ENCODE measurements around the gene MRPL52. TPM values are rescaled to one million over a fixed set of nuclear protein-coding genes. Genes with fewer than 3 reads are reported as not detected.

Gene MRPL52
- total RNA-seq, 1 experiment from 2014 or later, result 110 TPM

DNA sequence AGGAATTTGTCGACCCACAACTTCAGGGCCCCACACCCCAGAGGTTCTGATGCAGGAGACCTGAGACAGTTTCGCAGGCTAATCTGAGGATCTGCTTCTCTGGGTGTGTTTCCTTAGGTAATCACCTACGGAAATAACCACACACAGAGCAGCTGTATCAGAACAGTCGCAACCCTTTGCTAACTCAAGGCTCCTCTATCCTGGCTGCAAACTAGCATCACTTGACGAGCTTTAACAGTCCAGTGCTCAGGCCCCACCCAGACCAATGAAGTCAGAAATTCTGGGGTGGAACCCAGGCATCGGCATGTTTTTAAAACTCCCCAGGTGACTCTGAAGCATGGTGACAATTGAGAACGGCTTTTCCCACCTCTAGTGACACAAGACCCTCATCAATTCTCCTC, 35.1 kb upstream of the MRPL52 start:
- peaks cover 2% of the 10 kb centered on the region for H3K4me1 Mint-ChIP-seq (ENCODE audit: low read depth, unreplicated experiment)
- CTCF ChIA-PET, result no interaction called here
- no peak for DNase-seq
- H3K4me3 Mint-ChIP-seq (ENCODE audit: low read depth, unreplicated experiment), result no peak overlapping the region
- no peaks in the 10 kb centered on the region for H3K9me3 Mint-ChIP-seq (ENCODE audit: low read depth, unreplicated experiment)
- H3K27ac Mint-ChIP-seq (ENCODE audit: unreplicated experiment), result no peak overlapping the region
- no peaks in the 10 kb centered on the region for H3K36me3 Mint-ChIP-seq (ENCODE audit: insufficient read depth, unreplicated experiment)
- H3K27me3 Mint-ChIP-seq (ENCODE audit: unreplicated experiment), result peaks cover 4% of the 10 kb centered on the region
- intact Hi-C loops (cut with micrococcal nuclease; ENCODE audit: unreplicated experiment), result no loop called here
- BruUV-seq (replicated peaks), result no TSS peak
- TF ChIP-seq, protein P1, sequence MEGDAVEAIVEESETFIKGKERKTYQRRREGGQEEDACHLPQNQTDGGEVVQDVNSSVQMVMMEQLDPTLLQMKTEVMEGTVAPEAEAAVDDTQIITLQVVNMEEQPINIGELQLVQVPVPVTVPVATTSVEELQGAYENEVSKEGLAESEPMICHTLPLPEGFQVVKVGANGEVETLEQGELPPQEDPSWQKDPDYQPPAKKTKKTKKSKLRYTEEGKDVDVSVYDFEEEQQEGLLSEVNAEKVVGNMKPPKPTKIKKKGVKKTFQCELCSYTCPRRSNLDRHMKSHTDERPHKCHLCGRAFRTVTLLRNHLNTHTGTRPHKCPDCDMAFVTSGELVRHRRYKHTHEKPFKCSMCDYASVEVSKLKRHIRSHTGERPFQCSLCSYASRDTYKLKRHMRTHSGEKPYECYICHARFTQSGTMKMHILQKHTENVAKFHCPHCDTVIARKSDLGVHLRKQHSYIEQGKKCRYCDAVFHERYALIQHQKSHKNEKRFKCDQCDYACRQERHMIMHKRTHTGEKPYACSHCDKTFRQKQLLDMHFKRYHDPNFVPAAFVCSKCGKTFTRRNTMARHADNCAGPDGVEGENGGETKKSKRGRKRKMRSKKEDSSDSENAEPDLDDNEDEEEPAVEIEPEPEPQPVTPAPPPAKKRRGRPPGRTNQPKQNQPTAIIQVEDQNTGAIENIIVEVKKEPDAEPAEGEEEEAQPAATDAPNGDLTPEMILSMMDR (IDR thresholded peaks at IDR 0.05; ENCODE audit: unreplicated experiment), result no peak

DNA sequence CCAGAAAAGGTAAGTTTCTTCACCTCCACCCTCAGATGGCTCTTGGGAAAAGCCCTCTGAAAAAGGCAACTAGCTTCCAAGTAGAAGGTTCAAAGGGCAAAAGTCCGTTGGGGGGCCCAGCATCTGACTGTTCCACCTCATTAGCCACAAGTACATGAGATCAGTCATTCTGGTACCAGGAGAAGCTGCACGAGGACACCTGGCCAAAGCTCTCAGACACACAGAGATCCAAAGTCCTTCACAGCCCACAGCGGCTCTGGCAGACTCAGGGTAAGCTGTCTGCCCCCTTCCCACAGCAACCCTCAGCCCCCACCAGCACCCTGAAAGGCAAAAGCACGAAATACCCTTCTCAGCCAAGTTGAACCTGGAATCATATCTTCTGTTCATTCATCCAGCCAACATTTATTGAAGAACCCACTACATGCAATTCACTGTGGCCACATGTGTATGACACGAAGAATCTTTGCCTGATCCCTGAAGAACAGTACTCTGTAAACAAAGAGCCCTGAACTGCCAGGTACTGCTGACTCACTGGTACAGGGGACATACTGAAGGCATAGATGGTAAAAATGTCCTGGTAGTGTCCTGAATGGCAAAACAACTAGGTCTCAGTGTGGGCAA, 33.5 kb upstream of the MRPL52 start:
- no peaks in the 10 kb centered on the region for H3K9me3 Mint-ChIP-seq (ENCODE audit: low read depth, unreplicated experiment)
- intact Hi-C loops (cut with micrococcal nuclease; ENCODE audit: unreplicated experiment), result no loop called here
- H3K4me3 Mint-ChIP-seq (ENCODE audit: low read depth, unreplicated experiment), result no peak overlapping the region
- no peak overlapping the region for H3K27ac Mint-ChIP-seq (ENCODE audit: unreplicated experiment)
- CTCF ChIA-PET, result no interaction called here
- peaks cover 8% of the 10 kb centered on the region for H3K27me3 Mint-ChIP-seq (ENCODE audit: unreplicated experiment)
- TF ChIP-seq, protein P1 (IDR thresholded peaks at IDR 0.05; ENCODE audit: unreplicated experiment), result no peak
- no TSS peak for BruUV-seq (replicated peaks)
- H3K36me3 Mint-ChIP-seq (ENCODE audit: insufficient read depth, unreplicated experiment), result no peaks in the 10 kb centered on the region
- no peaks in the 10 kb centered on the region for H3K4me1 Mint-ChIP-seq (ENCODE audit: low read depth, unreplicated experiment)
- DNase-seq, result no peak

DNA sequence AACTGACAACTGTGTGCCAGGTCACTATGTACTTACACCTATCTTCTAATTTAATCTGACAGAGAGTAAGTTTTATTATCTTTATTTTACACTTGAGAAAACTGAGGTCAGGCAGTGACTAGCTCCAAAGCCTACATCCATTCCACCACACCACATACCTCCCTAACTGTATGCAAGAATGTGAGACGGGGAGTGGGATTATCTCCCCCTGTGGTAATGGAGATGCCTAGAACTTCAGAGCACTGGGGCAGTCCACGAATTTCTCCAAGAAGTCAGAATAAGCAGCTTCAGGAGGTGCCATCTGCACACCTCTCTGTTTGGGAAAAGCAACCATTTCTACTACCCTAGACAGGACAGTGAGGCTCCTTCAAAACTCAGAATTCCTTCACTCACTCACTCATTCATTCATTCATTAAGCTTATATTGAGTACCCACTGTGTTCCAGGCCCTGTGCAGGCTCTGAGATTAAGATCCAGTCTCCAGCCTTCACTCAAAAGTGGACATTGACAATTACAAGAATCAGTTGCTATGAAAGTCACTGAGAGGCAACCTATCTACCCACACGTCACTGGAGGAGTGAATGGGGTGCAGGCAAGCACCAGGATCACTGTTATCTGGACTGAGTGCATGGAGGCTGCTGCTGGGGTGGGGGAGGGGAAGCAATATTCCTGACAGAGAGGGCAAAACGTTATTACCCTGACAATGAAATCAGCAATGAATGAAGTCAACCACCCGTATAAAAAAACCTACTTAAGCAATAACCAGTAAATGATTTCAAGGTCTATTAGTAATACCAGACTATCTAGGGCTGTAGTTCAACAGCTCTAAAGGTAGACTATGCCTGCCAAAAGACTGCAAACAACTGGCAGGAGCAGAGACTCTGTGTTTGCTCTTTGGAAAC, 32.4 kb upstream of the MRPL52 start:
- Mint-ChIP-seq H3K4me3 (ENCODE audit: low read depth, unreplicated experiment) (no peak overlapping the region), H3K36me3 (ENCODE audit: insufficient read depth, unreplicated experiment) (no peaks in the 10 kb centered on the region), H3K4me1 (ENCODE audit: low read depth, unreplicated experiment) (no peaks in the 10 kb centered on the region), H3K27me3 (ENCODE audit: unreplicated experiment) (peaks cover 8% of the 10 kb centered on the region), H3K27ac (ENCODE audit: unreplicated experiment) (no peak overlapping the region), H3K9me3 (ENCODE audit: low read depth, unreplicated experiment) (no peaks in the 10 kb centered on the region)
- DNase-seq, result no peak
- BruUV-seq (replicated peaks), result no TSS peak
- CTCF ChIA-PET, result no interaction called here
- TF ChIP-seq, protein P1 (IDR thresholded peaks at IDR 0.05; ENCODE audit: unreplicated experiment), result no peak
- intact Hi-C loops (cut with micrococcal nuclease; ENCODE audit: unreplicated experiment), result no loop called here

DNA sequence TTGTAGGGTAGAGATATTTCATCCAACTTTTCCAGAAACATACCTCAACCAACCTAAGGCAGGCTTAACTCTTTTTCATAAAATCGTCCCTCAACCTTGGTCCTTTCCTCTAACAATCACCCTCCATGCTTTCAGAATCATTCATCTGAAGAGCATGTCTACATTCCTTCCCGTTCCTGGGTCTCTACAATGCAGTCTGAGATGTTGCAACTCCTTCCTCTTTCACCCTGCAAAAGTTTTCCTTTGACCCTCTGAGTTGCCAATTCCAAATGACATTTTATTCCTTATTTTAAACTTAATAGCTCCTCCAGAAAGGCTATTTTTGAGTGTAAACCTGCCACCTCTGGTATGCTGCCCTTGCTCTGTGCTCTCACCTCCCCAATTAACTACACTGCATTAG, 31.2 kb upstream of the MRPL52 start:
- no peaks in the 10 kb centered on the region for H3K4me1 Mint-ChIP-seq (ENCODE audit: low read depth, unreplicated experiment)
- peaks cover 8% of the 10 kb centered on the region for H3K27me3 Mint-ChIP-seq (ENCODE audit: unreplicated experiment)
- no peak overlapping the region for H3K27ac Mint-ChIP-seq (ENCODE audit: unreplicated experiment)
- CTCF ChIA-PET, result no interaction called here
- no peaks in the 10 kb centered on the region for H3K9me3 Mint-ChIP-seq (ENCODE audit: low read depth, unreplicated experiment)
- intact Hi-C loops (cut with micrococcal nuclease; ENCODE audit: unreplicated experiment), result no loop called here
- no peak for DNase-seq
- H3K4me3 Mint-ChIP-seq (ENCODE audit: low read depth, unreplicated experiment), result no peak overlapping the region
- no TSS peak for BruUV-seq (replicated peaks)
- H3K36me3 Mint-ChIP-seq (ENCODE audit: insufficient read depth, unreplicated experiment), result no peaks in the 10 kb centered on the region
- TF ChIP-seq, protein P1 (IDR thresholded peaks at IDR 0.05; ENCODE audit: unreplicated experiment), result no peak
